ENCODE data around the gene EXOSC9. TPM values are rescaled to one million over a fixed set of nuclear protein-coding genes. Genes with fewer than 3 reads are reported as not detected.

Gene EXOSC9
- total RNA-seq, 1 experiment from 2014 or later = 69.1 TPM

GRCh38 chr4:121819216-121819965, 18.3 kb downstream of the EXOSC9 start:
- no peaks in the 10 kb centered on the region for H3K27me3 Mint-ChIP-seq (ENCODE audit: low read depth)
- no CpG with 5 or more reads among the region's 1 CpG for WGBS (ENCODE audit: extremely low coverage, insufficient read length, low lambda C conversion rate)

More at GRCh38 chr4:121819216-121819965, 18.3 kb downstream of the EXOSC9 start:
- Histone ChIP-seq H3K27ac (ENCODE audit: insufficient read length, low read depth, low read length) (no peak overlapping the region), H3T11ph (ENCODE audit: low read length) (no peak overlapping the region), H2BK12ac (ENCODE audit: insufficient read length, low read depth, low read length) (no peak overlapping the region), H3K4me2 (ENCODE audit: insufficient read depth, insufficient read length, low read length) (no peak overlapping the region), H2AK5ac (ENCODE audit: insufficient read length, low read length) (no peak overlapping the region), H3K56ac (ENCODE audit: insufficient read length, low read depth, low read length) (no peak overlapping the region), H3K18ac (ENCODE audit: insufficient read length, low read depth, low read length) (no peak overlapping the region), H3K79me1 (ENCODE audit: insufficient read depth, low read depth, low read length, poor library complexity, severe bottlenecking) (peaks cover 4% of the 10 kb centered on the region), H3K14ac (ENCODE audit: insufficient read depth, low read length) (no peak overlapping the region), H3K27me3 (ENCODE audit: insufficient read depth, low read length) (no peaks in the 10 kb centered on the region), H3K79me2 (ENCODE audit: insufficient read depth, low read length) (peaks cover 8% of the 10 kb centered on the region; the same call in 1 of the 2 replicates), H4K8ac (replicated peaks; ENCODE audit: insufficient read length, low read depth, low read length) (no peak overlapping the region), H2BK15ac (ENCODE audit: low read depth, low read length) (no peak overlapping the region), H3K4ac (ENCODE audit: low read depth, low read length) (no peak overlapping the region), H4K5ac (ENCODE audit: insufficient read length, low read depth, low read length) (no peak overlapping the region), H2BK20ac (ENCODE audit: low read depth, low read length, poor library complexity, severe bottlenecking) (no peak overlapping the region), H3K9me3 (ENCODE audit: control insufficient read depth, low read depth, low read length) (no peaks in the 10 kb centered on the region), H2AFZ (ENCODE audit: low read length) (no peak overlapping the region), H4K20me1 (ENCODE audit: control insufficient read depth, insufficient read depth, insufficient read length) (no peaks in the 10 kb centered on the region), H3K23me2 (ENCODE audit: insufficient read length, low read depth, low read length, poor library complexity, severe bottlenecking) (peaks cover 8% of the 10 kb centered on the region), H3K23ac (ENCODE audit: insufficient read length, low read depth, low read length) (no peak overlapping the region), H3K9ac (ENCODE audit: extremely low read depth, insufficient read length, low read length) (no peak overlapping the region), H3K4me1 (ENCODE audit: insufficient read depth, low read length) (no peaks in the 10 kb centered on the region), H4K91ac (ENCODE audit: insufficient read length, low read depth, low read length) (no peak overlapping the region), H2BK120ac (ENCODE audit: low read depth, low read length, poor library complexity, severe bottlenecking) (no peak overlapping the region), H2BK5ac (ENCODE audit: insufficient read length, low read length) (no peak overlapping the region)
- Mint-ChIP-seq H3K36me3 (ENCODE audit: insufficient read depth in 1 of 3, low read depth in 3 of 3) (peaks cover 41 to 71% (median 62%) of the 10 kb centered on the region in 3 experiments), H3K4me3 (no peak overlapping the region), H3K27ac (no peak overlapping the region; a peak in 1 of 7 replicates), H3K4me1 (peaks cover 8 to 14% of the 10 kb centered on the region in 2 experiments), H3K9me3 (no peaks in the 10 kb centered on the region)
- TF ChIP-seq, protein P1, sequence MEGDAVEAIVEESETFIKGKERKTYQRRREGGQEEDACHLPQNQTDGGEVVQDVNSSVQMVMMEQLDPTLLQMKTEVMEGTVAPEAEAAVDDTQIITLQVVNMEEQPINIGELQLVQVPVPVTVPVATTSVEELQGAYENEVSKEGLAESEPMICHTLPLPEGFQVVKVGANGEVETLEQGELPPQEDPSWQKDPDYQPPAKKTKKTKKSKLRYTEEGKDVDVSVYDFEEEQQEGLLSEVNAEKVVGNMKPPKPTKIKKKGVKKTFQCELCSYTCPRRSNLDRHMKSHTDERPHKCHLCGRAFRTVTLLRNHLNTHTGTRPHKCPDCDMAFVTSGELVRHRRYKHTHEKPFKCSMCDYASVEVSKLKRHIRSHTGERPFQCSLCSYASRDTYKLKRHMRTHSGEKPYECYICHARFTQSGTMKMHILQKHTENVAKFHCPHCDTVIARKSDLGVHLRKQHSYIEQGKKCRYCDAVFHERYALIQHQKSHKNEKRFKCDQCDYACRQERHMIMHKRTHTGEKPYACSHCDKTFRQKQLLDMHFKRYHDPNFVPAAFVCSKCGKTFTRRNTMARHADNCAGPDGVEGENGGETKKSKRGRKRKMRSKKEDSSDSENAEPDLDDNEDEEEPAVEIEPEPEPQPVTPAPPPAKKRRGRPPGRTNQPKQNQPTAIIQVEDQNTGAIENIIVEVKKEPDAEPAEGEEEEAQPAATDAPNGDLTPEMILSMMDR (conservative IDR thresholded peaks at IDR 0.05) = no peak
- no peak for DNase-seq

Measured in H9 (cell line).